ENCODE data around the gene RYR2. TPM values are rescaled to one million over a fixed set of nuclear protein-coding genes. Genes with fewer than 3 reads are reported as not detected.

RYR2 gene
- total and polyA plus RNA-seq, 9 of the 15 experiments (the other 6 are each of a cell fraction or from before 2014, with no cell fraction given): 0.03 to 0.42 (median 0.14) TPM

DNA sequence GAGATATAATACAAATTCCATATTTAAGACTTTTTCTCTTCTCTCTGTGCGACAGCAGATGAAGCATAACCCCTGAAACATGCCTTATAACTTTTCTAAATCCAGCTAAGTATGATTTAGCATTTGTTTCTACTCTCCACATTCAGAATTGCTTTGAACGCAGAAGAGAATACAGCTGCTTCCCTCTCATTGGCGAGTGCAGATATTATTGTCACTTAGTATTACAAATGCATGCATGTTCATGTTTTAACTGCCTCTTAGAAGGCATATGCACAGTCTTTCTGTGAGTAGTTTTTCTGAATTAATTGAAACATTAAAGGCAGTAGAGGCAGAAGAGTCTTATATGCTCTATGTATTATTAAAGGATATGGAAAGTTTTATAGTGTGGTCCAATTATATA, 631.6 kb downstream of the RYR2 start:
- ChIA-PET CTCF (ENCODE audit: low intra/inter-chr PET ratio) (no interaction called here), POLR2A (no interaction called here)
- H3K4me3 ChIP-seq: no peak overlapping the region
- no peak overlapping the region for H2AFZ ChIP-seq (ENCODE audit: low read depth, low read length)
- ATAC-seq: no peak
- no peaks in the 10 kb centered on the region for H3K4me1 ChIP-seq (replicated peaks in 1 of 2; ENCODE audit: control insufficient read depth in 2 of 2, insufficient read depth in 2 of 2, low read length in 2 of 2)
- no peaks in the 10 kb centered on the region for H3K9me3 ChIP-seq (replicated peaks; ENCODE audit: control insufficient read depth, insufficient read depth, low read depth, low read length)
- intact Hi-C loops (cut with micrococcal nuclease) (no loop called here), in situ Hi-C loops (cut with MboI) (no loop called here)
- FAIRE-seq: no peak
- no peaks in the 10 kb centered on the region for H3K27me3 ChIP-seq (ENCODE audit: control insufficient read depth in 2 of 2, insufficient read depth in 2 of 2, low read length in 2 of 2)
- H3K36me3 ChIP-seq (ENCODE audit: control insufficient read depth, insufficient read depth, low read length): no peaks in the 10 kb centered on the region
- no peak overlapping the region for H3K4me2 ChIP-seq (ENCODE audit: insufficient read depth, low read length)
- no peak for TF ChIP-seq NCOR1 (IDR thresholded peaks at IDR 0.05)
- no peak for TF ChIP-seq ZC3H4 (CRISPR knock-in tag; IDR thresholded peaks at IDR 0.05; ENCODE audit: borderline replicate concordance)
- TF ChIP-seq FOXP1 (CRISPR knock-in tag; IDR thresholded peaks at IDR 0.05): no peak
- TF ChIP-seq HDGF (IDR thresholded peaks at IDR 0.05): no peak
- TF ChIP-seq, protein P1, sequence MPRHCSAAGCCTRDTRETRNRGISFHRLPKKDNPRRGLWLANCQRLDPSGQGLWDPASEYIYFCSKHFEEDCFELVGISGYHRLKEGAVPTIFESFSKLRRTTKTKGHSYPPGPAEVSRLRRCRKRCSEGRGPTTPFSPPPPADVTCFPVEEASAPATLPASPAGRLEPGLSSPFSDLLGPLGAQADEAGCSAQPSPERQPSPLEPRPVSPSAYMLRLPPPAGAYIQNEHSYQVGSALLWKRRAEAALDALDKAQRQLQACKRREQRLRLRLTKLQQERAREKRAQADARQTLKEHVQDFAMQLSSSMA (CRISPR knock-in tag; IDR thresholded peaks at IDR 0.05): no peak
- TF ChIP-seq FOXA3 (CRISPR knock-in tag; conservative IDR thresholded peaks at IDR 0.05 in 1 of 2, IDR thresholded peaks at IDR 0.05 in 1 of 2): no peak
- WGBS (ENCODE audit: insufficient coverage, low coverage, missing lambda C conversion rate): 4% methylated on average over 3 of the region's 3 CpGs
- no peaks in the 10 kb centered on the region for H3K79me2 ChIP-seq (ENCODE audit: control insufficient read depth, insufficient read depth, low read length)
- H4K20me1 ChIP-seq (replicated peaks; ENCODE audit: control insufficient read depth, insufficient read depth, low read length): no peaks in the 10 kb centered on the region
- DNase-seq (ENCODE audit: extremely low read depth in 1 of 4, low spot score in 3 of 4): no peak
- BruUV-seq (replicated peaks): no TSS peak
- H3K9me1 ChIP-seq (ENCODE audit: control insufficient read depth, insufficient read depth, low read length): no peaks in the 10 kb centered on the region
- H3K9ac ChIP-seq (ENCODE audit: insufficient read depth in 1 of 2, low read depth in 2 of 2, low read length in 2 of 2): no peak overlapping the region
- H3K27ac ChIP-seq (ENCODE audit: extremely low read depth, low read depth, low read length): no peak overlapping the region

DNA sequence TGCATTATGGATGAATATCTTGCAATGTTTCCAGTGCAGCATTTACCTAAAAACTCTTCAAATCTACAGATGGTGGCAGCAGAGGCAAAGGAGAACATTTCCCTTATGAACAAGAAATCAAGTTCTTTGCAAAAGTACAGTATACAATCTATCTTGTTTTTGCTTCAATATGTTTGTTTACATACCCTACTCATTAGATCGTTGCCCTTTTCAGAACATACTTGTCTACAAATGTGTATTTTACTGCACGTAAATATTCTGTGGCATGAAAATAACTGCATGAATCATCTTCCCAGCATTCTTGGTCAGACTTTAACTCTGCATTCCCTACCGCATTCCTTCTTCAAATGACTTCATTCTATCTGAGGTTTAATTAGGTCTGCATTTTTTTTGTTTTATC, 636.0 kb downstream of the RYR2 start:
- no TSS peak for BruUV-seq (replicated peaks)
- FAIRE-seq (no peak), DNase-seq (ENCODE audit: extremely low read depth in 1 of 4, low spot score in 3 of 4) (no peak), ATAC-seq (no peak)
- intact Hi-C loops (cut with micrococcal nuclease) (no loop called here), in situ Hi-C loops (cut with MboI) (no loop called here)
- no peaks in the 10 kb centered on the region for H3K79me2 ChIP-seq (ENCODE audit: control insufficient read depth, insufficient read depth, low read length)
- no peaks in the 10 kb centered on the region for H4K20me1 ChIP-seq (replicated peaks; ENCODE audit: control insufficient read depth, insufficient read depth, low read length)
- H3K4me3 ChIP-seq: no peak overlapping the region
- no peak overlapping the region for H3K27ac ChIP-seq (ENCODE audit: extremely low read depth, low read depth, low read length)
- no peaks in the 10 kb centered on the region for H3K4me1 ChIP-seq (replicated peaks in 1 of 2; ENCODE audit: control insufficient read depth in 2 of 2, insufficient read depth in 2 of 2, low read length in 2 of 2)
- H3K9ac ChIP-seq (ENCODE audit: insufficient read depth in 1 of 2, low read depth in 2 of 2, low read length in 2 of 2): no peak overlapping the region
- peaks cover 5% of the 10 kb centered on the region; the same call in 1 of the 2 replicates for H3K9me3 ChIP-seq (replicated peaks; ENCODE audit: control insufficient read depth, insufficient read depth, low read depth, low read length)
- CTCF ChIA-PET (ENCODE audit: low intra/inter-chr PET ratio): no interaction called here
- H3K36me3 ChIP-seq (ENCODE audit: control insufficient read depth, insufficient read depth, low read length): no peaks in the 10 kb centered on the region
- no peak overlapping the region for H2AFZ ChIP-seq (ENCODE audit: low read depth, low read length)
- no peaks in the 10 kb centered on the region for H3K9me1 ChIP-seq (ENCODE audit: control insufficient read depth, insufficient read depth, low read length)
- no peak overlapping the region for H3K4me2 ChIP-seq (ENCODE audit: insufficient read depth, low read length)
- TF ChIP-seq TAF7 (tag; IDR thresholded peaks at IDR 0.05) (no peak), RAD21 (CRISPR knock-in tag; conservative IDR thresholded peaks at IDR 0.05 in 1 of 2, IDR thresholded peaks at IDR 0.05 in 1 of 2) (peak in 1 of 2 experiments; percentile 52; a peak in 2 of 4 replicates)
- WGBS (ENCODE audit: insufficient coverage, low coverage, missing lambda C conversion rate): 1% methylated on average over 3 of the region's 3 CpGs
- no peaks in the 10 kb centered on the region for H3K27me3 ChIP-seq (ENCODE audit: control insufficient read depth in 2 of 2, insufficient read depth in 2 of 2, low read length in 2 of 2)
- POLR2A ChIA-PET: no interaction called here
